Right renal cortex interstitium (tissue), 3 donors: Measurements from ENCODE around the gene CDHR1. TPM values are rescaled to one million over a fixed set of nuclear protein-coding genes. Genes with fewer than 3 reads are reported as not detected.

Experiments
- DNase-seq, 3 donors: peaks; one replicate each; pipeline ENCODE4 v3.0.0-alpha.2; 2013; ENCODE audit warnings: low read depth in 3 of 3, low spot score in 2 of 3
- polyA plus RNA-seq, 3 donors: library from polyadenylated mRNA; unstranded; fragments of 120-200 nt; gene quantifications; one replicate each; pipeline ENCODE4 v1.2.1, GENCODE V29; 2013; ENCODE audit not compliant: insufficient read length in 3 of 3

Gene CDHR1
- polyA plus RNA-seq, 3 donors: 0.53 to 0.72 (median 0.54) TPM

DNA sequence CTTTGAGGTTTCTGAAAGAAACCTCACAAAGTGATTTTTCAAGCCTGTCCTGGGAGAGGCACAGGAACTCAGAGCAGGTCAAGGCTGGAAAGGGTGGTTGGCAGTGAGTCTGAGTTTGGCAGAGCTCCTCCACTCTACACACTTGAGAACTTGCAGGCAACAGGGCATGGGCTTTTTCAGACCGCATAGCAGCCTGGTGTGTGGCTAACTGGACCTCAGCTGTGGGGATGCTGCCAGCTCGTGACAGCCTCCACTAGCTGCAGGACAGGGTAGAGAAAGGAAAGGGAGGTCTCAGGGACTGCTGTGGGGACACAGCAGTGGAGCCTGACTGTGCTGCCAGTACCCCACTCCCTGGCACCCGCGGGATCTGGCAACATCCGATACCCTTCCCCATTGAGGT, 2.6 kb downstream of the CDHR1 start:
- no peak for DNase-seq

DNA sequence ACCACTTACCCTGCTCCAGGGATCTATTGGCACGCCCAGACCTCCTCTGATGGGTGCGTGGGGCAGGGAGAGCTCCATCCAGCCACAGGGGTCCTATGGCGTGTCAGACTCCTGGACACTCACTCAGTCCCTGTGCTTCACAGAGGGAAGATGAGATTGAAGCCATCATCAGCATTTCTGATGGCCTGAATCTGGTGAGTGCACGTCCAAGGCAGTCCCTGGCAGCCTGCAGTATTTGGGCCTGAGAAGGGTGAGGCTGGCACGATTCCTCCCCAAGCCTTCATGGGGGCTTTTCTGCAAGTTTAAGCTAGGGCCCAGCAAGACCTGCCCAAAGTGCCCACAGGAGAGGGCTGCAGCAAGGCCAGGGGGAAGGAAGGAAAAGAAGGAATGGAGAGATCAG, 3.3 kb downstream of the CDHR1 start:
- DNase-seq: no peak

DNA sequence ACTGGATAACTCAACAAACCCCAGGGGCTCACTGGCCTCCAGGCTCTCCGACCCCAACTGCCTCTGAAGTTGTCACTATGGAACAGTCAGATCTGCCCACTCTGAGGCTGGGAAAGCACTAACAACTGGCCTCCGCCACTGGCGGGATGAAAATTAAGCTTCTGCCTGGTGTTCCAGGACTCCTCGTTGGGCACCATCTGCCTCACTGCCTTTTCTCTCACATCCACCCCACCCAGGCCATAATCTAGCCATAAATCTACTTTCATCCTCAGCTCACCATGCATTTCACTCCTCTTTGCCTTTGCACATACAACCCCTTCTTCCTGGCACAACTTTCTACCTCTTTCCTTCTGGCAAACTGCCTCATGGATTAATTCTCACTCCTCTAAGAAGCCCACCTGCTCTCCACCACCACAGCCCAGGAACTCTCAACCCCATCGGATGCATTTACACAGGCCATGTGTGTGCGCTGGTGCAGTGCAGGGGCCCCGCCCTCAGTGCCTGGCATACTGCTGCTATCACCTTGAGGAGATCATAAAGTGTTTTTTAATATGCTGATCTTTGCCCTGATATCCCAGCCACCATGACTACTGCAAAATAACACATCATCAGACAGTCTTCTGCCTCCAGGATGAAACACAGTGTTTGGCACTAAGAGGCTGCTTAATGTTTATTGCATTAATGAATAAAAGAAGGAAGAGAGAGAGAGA, 4.0 kb downstream of the CDHR1 start:
- DNase-seq: no peak

DNA sequence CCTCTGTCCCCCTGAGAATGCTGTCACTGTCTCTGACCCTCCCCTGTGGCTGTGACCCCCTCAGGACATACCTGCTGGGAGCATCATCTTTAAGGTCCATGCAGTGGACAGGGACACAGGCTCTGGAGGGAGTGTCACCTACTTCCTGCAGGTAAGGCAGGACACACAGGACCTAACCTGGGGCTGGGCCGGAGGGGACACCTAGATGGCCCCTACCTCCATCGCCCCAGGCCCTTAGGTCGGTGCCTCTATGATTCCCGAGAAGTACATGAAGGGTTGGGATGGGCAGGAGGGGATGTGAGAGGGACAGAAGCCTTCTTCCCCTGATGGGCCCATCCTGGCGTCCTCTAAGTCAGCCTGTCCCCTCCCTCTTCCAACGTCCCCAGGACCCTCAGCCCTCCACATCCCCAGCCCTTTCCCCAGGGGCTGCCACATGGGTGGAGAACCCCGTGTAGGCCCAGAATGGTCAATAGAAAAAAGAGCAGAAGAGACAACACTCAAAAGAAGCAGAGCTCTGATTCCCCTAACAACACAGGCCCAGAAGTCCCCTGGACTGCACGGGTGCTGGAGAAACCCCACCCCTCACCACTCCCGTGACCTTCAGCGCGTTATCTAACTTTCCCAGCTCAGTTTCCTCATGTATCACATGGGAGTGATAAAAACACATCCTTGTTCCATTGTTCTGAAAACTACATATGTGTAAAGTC, 6.4 kb downstream of the CDHR1 start:
- DNase-seq: no peak

DNA sequence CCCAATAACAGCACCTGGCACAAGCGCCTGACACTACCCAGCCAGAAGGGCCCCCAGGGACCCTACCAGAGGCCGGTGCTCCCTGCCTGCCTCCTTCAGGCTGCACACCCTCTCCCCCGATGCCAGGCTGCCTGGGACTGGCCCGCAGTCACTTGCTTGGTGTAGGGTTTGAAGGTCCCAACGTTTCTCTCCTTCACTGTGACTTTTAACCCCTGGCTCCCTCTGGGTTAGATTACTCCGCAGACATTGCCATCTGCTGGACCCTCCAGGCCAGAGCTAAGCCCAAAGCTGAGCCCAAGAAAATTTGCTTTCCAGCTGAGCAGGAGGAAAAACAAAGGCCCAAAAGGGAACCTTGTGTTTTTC, 6.9 kb downstream of the CDHR1 start:
- DNase-seq: no peak

DNA sequence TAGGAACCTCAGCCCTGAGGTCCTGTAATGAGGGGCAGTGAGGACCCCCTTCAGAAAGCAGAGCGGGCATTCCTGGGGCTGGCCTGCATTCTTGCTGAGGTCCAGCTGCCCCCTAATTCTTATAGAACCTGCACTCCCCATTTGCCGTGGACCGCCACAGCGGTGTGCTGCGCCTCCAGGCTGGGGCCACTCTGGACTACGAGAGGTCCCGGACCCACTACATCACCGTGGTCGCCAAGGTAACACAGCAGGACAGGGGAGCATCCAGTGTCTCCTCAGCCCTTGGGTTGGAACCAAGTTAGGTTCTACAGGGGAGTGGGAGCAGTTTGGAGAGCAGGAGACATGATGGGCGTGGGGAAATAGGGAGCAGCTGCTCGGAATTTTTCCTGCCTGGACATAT, 7.3 kb downstream of the CDHR1 start:
- no peak for DNase-seq

DNA sequence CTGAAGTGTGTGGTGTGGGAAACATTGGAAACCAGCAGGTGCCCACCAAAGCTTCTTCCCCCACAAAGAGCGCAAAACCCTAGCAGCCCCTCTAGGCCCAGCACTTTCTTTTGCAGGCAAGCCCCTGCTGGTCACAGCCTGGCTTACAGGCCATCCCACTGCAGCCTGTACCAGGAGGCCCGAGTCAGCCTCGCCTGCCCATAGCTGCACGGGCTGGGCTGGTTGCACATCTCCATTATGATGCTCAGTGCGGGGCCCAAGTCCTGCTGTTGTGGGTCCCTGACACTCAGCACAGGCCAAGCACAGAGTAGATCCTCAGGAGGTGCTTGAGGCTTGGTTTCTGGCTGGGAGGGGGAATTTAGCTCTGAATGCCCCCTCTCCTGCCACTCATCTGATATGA, 8.0 kb downstream of the CDHR1 start:
- DNase-seq: no peak

DNA sequence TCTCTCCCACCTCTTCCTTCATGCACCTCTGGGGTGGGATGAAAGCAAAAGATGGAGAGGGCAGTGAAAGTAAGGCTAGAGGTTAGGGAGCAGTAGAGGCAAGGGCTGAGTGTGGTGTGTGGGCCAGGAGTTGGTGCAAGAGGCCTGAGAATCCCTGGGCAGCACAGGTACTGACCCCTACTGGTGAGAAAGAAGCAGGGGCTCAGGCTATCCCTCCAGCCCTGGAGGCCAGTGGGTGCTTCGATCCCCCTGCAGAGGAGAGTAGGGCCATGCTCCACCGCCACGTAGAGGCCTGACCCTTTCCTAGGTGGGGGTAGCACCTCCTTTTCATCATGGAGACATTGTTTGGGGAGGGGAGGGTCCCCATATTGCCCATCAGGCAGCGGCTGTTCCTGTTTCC, 9.8 kb downstream of the CDHR1 start:
- DNase-seq: no peak

DNA sequence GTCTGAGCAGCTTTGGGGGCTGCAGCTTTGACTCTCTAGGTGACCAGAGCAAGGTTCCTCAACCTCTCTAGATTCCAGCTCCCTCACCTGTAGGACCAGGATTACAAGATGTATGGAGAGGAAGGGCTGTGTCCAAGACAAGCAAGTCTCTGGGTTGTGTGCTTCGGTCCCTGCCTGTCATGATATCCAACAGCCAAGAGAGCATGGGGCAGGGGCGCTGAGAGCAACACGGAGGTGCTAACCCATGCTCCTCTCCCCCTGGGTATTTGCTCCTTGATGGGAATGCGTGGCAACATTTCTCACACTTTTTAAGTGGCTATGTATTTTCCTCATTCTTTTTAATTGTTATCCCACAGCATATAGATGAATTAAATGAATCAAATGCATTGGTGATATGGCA, 10.3 kb downstream of the CDHR1 start:
- DNase-seq: no peak

DNA sequence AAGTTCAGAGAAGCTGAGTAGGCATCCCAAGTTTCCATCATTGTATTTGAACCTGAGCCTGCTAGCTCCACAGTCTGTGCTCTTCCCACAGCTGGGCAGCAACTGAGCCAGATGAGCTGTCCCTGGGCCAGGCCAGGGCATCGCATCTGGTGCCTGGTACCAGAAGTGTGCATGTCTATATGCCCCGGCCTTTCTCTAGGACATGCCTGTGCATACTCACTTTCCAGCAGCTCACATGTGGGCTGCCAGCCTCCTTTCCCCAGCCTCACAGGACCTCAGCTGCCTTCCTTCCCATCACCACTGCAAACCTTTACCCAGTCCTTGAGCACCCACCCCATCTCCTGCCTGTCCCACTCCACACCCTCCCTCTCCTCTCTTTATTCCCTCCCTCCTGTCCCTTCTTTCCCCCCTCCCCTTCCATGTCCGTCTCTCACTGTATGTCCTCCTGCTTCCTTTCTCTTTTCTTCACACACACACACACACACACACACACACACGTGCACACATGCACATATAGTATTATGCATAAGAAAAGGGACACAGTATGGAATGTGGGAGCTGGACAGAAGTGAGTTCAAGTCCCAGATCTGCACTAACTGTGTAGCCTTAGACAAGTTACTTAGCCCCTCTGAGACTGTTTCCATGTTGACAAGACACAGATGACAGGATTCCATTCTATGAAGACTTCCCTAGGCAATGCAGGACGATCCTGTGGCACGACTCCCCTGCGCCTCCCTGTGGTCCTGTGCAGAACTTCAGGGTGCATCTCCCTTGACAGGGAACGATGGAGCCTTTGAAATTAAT, 10.9 kb downstream of the CDHR1 start:
- no peak for DNase-seq

DNA sequence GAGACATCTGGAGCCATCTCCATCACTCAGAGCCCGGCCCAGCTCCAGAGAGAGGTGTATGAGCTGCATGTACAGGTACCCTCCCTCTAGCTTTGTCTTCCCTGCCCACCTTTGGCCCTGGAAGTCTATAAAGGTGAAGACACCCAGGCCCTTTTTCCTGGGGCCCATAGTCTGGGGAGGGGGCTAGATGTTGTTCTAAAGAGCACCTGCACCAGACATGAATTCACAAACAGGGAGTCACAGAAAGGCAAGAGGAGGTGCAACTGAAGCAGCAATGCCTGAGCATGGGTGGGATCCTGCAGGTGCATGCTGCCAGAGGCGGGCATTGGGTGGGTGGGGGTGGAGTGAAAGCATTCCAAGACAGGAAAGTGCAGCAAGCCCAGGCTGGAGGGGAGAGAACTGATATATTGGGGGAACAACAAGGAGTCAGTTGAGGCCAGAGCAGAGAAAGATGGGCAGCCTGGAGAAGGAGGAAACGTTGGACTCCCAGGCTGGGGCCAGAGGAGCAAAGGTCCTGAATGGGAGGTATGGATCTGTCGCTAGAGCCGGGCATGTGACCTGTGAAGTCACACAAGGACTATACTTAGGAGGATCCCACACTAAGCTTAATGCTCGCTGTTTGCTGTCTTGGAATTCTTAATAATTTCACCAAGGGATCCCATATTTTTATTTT, 11.7 kb downstream of the CDHR1 start:
- DNase-seq: no peak

DNA sequence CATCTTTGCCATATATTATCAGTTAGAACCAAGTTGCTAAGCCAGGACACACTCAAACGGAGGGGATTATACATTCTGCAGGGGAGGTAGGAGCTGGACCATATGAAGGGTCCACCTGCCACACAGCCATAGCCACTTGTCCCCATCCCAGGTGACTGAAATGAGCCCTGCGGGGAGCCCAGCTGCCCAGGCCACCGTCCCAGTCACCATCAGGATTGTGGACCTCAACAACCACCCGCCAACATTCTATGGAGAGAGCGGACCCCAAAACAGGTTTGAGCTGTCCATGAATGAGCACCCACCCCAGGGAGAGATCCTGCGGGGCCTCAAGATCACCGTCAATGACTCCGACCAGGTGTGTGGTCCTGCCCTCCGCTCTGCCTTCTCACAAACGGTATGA, 13.7 kb downstream of the CDHR1 start:
- no peak for DNase-seq

DNA sequence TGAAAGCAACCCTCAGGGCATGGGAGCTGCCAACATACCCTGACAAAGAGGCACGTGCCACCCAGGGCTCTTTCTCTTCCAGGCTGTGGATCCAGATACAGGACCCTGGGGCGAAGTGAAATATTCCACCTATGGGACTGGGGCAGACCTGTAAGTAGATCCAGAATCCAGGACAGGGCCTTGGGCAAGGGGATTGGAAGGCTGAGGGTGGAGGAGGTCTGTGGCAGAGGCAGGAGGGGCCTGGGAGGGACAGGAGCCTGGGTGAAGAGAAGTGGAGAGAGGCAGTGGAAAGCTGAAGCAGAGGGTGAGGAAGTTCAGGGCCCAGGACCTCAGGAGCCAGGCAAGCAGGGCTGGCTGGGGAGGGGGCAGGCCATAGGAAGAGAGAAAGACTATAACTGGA, 17.2 kb downstream of the CDHR1 start:
- no peak for DNase-seq

DNA sequence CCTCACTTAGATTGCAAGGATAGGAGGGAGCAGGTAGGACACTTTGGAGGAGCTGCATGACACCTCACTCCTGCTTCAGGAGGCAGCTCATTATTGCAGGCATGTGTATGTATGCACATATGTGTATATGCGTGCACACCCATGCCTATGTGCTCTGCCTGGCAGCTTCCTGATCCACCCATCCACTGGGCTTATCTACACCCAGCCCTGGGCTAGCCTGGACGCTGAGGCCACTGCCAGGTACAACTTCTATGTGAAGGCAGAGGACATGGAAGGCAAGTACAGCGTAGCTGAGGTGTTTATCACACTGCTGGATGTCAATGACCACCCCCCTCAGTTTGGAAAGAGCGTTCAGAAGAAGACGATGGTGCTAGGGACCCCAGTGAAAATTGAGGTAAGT, 17.7 kb downstream of the CDHR1 start:
- DNase-seq: no peak

DNA sequence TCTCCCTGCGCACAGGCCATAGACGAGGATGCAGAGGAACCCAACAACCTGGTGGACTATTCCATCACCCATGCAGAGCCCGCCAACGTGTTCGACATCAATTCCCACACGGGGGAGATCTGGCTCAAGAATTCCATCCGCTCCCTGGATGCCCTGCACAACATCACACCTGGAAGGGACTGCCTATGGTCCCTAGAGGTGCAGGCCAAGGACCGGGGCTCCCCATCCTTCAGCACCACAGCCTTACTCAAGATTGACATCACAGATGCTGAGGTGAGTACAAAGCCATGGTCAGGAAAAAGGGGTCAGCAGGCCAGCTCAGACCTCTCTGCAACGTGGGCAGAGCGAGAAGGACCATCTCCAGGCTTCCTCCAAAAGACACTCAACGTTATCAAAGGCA, 18.7 kb downstream of the CDHR1 start:
- DNase-seq: no peak

DNA sequence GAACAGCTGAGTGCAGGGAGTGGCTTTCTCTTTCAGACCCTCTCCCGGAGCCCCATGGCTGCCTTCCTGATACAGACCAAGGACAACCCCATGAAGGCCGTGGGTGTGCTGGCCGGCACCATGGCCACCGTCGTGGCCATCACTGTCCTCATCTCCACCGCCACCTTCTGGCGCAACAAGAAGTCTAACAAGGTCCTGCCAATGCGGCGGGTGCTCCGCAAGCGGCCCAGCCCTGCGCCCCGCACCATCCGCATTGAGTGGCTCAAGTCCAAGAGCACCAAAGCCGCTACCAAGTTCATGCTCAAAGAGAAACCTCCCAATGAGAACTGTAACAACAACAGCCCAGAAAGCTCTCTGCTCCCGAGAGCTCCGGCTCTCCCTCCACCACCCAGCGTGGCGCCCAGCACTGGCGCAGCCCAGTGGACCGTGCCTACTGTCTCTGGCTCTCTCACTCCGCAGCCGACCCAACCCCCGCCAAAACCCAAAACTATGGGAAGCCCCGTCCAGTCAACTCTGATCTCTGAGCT, 19.8 kb downstream of the CDHR1 start:
- DNase-seq: no peak

DNA sequence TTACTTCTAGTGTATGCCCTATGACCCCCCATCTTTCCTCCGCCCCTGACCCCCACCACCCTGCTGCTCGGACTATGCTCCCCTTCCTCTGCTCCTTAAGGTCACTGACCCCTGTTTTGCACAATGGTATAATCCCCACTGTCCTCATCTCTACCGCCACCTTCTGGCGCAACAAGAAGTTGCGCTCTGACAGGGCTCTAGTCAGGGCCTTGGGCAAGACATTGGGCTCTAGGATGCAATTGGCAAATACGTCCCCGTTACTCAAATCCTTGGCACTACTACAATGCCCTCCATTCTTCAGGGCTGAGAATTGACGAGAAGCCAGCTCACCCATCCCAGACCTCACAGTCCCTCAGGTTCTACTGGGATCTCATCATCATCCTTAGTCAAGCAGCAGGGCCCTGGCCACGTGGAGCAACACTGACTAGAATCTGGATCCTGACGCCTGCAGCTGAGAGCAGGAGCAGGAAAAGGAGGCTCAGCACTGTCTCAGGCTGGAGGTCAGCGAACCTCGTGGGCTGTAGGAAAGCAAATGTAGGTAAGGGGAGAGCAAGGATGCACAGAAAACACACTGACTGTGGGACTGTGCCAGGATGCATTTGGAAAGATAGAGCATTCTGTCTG, 20.4 kb downstream of the CDHR1 start:
- DNase-seq: no peak

DNA sequence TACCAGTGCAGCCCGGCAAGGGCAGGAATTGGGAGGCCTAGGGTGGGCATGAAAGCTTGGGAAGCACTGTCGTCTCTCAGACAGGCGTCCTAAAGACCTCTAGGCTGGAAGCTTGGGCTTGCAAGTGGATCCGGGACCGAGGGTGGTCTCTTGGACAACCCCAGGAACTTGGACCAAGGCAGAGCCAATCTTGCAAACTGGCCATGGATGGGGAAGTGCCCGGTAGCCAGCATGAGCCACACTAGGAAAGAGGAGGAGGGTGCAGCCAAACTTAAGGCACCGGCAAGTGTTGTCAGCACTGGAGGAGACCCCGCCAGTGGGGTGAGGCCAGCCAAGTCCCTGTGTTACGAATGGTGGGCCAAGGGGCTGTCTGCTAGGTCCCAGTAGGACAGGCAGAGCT, 22.5 kb downstream of the CDHR1 start:
- DNase-seq: no peak

DNA sequence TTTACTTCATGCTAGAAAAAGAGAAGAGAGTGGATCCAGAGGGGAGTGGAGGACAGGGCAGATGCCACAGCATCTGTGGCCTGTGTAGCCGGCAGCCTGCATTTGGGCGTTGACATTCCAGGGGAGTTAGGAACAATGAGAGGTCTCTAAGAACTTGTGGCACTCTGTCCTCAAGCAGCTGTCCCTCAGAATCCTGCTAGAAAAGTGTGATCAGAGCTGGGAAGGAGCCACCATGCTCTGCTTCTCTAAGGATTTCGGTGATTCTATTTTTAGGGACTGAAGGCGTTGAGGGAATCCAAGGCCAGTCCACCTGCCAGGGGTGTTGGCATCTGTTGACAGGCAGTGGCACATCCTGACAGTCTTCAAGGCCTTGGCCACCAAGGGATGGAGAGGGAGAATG, 23.4 kb downstream of the CDHR1 start:
- no peak for DNase-seq

DNA sequence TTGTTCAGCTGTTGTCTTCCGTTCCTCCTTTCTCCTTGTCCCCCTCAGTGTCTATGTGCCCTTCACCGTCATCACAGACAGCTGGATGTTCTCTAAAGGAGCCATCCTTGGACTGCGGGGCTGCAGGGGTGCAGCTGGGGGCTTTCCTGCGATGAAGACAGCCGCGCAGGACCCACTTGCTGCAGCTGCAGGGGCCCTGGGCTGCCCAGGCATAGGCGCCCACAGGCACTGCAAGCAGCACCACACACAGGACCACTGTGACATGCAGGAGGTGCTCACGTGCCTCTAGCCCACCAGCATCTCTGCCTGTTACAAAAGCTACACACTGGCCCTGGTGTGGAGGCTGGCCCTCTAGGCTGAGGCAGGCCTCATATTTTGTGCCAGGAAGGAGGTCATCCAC, 27.6 kb downstream of the CDHR1 start:
- no peak for DNase-seq
